Dermis microvascular lymphatic vessel endothelial cell (primary cell): ENCODE results near the gene TBC1D17. TPM values are rescaled to one million over a fixed set of nuclear protein-coding genes. Genes with fewer than 3 reads are reported as not detected.

Source experiments
- DNase-seq, 2 donors: peaks; one replicate each; pipeline versions ENCODE4 v3.0.0 to v3.0.0-alpha.2; 2010; ENCODE audit warnings: low read depth in 2 of 2
- total RNA-seq: library from RNA; depleted of rRNA; stranded (reverse); fragments of >200 nt; gene quantifications from 2 replicates; pipeline ENCODE4 v1.2.1, GENCODE V29; 2014

Gene TBC1D17
- 7.6 and 9.4 TPM in 2 replicates for total RNA-seq

DNA sequence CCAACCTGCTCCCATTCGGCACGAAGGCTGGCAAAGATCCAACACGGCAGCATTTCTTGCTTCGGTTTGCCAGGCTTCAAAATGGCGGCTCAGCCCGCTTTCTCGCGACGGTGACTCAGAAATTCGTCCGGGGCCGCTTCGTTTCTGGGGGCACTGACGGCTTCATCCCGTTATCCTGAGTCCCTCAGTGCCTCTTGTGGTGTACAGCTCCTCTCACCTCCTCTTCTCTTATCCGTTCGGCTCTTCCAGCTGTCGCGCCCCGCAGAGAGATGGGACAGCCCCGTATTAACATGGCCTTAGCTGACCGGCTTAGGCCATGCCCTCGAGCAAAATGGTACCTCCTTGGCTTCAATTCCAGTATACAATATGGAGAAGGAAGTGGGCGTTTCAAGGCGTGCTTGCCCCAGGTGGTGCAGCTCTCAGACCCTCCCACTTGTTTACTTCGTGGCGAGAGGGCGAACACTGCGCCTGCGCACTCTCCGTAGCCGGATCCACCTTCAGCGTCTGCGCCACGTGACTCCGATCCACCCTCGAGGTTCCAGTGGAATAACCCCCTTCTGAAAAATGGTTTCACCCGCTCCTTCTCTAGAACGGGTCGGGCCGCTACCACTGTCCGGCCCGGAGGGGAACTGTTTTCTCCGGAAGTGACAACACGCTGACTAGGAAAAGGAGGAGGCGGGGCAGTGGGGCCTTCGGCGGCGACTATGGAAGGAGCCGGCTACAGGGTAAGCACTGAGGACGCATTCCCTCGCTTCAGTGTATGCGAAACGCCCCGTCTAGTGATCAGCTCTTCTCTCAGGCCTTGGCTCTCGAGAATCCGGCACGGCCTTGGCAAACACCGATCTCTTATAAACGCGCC lies at the start of gene TBC1D17, which contains the start of gene AKT1S1:
Gene TBC1D17, plus strand, starts transcription at position 683 of the 859 bp plus-strand sequence. Its CDS starts 22 bp downstream, at position 705.
Gene AKT1S1, minus strand, starts transcription at position 336 of the 859 bp plus-strand sequence. CDS start 4,060 bp downstream, outside the sequence.
- DNase-seq, result peak; percentile 100

DNA sequence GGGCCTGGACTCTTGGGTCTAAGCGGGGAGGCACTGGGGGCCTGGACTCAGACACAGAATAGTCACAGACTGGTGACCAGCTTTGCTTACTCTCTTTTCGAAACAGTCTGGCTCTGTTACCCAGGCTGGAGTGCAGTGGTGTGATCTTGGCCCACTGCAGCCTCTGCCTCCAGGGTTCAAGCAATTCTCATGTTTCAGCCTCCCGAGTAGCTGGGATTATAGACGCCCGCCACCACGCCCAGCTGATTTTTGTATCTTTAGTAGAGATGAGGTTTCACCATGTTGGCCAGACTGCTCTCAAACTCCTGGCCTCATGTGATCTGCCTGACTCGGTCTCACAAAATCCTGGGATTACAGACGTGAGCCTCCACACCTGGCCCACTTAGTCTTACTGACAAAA lies 48.3 kb upstream of the TBC1D17 start:
- DNase-seq, result no peak

DNA sequence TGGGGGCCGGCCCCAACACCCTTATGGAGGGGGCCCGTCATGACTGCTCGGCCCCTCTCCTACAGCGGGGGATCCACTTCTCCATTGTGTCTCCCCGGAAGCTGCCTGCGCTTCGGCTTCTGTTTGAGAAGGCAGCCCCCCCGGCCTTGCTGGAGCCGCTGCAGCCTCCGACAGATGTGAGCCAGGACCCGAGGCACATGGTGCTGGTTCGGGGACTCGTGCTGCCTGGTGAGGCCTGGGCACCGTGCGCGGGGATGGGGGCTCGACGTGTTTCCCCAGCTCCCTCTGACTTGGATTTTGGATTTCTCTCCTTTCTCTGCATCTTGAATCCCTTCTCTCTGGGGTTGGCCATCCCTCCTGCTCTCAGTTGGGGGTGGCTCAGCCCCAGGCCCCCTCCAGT lies 47.8 kb upstream of the TBC1D17 start:
- no peak for DNase-seq

DNA sequence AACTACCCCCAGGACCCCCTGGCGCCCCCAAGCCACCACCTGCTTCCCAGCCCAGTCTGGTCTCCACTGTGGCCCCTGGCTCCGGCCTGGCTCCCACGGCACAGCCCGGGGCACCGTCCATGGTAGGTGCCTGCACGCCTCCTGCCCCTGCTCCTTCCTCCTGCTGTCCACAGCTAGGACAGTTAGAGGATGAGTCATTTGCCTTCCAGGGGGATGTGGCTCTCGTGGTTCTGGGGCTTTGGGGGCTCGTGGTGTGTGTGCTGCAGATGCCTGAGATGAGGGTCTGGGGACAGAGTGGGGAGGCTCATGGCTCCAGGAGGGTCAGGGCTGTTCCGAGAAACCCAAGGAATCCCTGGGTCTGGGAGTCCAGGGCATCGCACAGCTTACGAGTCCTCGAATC lies 46.7 kb upstream of the TBC1D17 start:
- DNase-seq, result no peak

DNA sequence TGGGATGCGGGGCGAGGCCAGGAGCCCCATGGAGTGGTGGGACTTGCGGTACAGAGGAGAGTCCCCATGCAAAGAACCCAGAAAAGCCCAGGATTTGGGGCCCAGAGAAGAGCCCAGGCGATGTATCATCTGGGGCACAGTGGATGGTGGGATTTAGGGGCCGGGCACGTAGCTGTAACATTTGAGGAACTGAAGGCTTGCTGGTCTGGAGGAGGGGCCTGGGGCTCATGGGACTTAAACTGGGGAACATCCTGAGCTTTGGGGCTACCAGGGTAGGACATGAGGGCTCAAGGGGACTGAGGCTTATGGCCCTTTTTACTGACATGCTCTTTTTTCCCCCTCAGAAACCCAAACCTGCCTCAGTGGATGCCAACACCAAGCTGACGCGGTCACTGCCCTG lies 45.9 kb upstream of the TBC1D17 start:
- DNase-seq, result no peak

DNA sequence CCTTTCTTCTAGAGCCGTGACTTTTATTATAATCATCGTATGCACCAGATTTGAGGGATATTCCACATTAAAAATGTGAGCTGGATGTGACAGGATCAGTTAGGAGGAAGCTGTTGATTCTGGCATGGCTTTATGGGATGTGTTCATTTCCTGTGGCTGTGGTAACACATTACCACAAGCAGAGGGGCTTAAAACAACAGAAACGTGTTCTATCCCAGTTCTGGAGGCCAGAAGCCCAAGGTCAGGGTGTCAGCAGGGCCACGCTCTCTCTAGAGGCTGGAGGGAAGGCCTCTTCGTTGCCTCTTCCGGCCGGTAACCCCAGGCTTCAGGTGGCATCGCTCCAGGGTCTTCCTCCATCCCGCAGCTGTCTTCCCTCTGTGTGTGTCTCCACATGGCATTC lies 44.9 kb upstream of the TBC1D17 start:
- peak; percentile 76 to 88 for DNase-seq

DNA sequence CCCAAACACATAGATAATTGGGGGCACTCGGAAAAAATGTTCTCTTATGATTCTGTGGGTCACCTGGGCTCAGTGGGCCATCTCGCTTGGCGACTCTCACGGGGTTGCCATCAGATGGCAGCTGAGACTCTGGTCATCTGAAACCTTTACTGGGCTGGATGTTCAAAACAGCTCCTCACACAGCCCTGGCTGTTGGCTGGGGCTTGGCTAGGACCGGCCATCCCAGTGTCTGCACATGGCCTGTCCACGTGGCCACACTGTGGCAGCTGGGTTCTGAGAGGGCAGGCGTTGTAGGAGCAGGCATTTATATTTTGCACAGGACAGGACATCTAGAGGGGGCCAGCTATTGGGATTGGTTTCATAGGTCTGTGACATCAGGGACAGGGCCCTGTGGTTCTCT lies 43.9 kb upstream of the TBC1D17 start:
- no peak for DNase-seq

DNA sequence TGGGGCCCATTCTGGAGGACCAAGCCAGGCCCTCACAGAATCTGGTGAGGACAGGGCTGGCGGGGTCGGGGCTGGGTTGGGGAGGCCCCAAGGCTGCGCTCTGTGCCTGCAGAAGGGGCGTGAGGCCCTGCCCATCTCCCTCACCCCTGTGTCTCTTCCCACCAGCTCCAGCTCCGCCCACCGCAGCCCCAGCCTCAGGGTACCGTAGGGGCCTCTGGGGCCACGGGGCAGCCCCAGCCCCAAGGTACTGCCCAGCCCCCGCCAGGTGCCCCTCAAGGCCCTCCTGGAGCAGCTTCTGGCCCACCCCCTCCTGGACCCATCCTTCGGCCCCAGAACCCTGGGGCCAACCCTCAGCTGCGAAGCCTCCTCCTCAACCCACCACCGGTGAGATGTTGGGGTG lies 41.9 kb upstream of the TBC1D17 start:
- no peak for DNase-seq

DNA sequence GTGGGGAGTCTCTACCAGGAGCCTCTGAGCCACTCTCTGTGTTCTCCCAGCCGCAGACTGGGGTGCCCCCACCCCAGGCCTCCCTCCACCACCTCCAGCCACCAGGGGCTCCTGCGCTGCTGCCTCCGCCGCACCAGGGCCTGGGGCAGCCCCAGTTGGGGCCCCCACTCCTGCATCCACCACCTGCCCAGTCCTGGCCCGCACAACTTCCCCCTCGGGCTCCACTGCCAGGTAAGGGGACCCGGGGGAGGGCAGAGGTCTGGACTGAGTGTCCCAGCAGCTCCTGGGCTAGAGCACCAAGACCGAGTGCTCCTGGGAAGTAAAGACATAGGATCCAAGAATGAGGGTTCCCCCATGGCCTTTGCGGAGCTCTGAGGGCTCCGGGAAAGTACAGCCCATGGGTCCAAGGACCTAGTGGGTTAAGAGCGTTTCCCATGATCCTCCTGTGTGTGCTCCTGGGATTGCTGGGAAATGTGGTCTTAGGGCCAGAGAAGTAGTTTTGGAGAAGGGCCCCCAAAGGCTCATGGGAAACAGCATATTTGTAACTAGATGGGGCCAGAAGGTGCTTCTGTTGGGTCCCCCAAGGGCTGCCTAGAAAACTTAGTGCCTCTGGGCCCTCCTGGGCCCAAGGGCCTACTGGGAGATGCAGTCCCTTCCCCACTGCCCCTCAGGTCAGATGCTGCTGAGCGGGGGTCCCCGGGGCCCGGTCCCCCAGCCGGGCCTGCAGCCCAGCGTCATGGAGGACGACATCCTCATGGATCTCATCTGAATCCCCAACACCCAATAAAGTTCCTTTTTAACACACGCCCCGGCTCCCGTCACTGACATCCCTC lies 41.1 kb upstream of the TBC1D17 start:
- no peak for DNase-seq

DNA sequence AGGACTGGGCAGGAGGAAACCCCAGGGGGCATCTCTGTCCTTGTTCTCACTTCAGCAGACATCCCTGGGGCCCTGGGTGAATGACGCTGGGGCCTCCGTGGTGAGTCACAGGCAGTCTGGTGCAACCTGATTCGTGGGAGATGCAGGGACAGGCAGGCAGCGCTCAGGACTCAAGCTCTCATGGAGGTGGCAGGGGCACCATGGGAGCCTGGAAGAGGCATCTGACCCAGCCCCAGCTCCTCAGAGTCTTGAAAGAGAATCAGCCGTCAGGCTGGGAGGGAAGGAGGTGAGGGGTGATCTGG lies 40.5 kb upstream of the TBC1D17 start:
- DNase-seq, result no peak

DNA sequence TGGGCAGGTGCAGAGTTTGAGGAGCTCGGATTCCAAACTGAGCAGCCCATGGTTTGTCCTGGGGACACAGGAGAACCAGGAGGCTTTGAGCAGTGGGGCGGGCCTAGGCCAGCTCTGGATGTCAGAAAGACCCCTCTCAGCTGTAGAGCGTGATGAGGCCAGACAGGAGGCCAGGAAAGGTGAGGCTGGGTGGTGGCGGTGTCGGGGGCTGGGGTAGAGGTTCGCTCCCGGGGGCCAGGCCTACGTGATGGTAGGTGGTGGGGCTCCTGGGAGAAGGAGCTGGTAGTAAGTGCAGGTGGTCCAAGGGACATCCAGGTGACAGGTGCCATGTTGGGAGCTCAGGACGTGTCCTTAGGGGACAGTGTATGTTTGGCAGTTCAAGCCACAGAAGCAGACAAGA lies 40.1 kb upstream of the TBC1D17 start:
- no peak for DNase-seq

DNA sequence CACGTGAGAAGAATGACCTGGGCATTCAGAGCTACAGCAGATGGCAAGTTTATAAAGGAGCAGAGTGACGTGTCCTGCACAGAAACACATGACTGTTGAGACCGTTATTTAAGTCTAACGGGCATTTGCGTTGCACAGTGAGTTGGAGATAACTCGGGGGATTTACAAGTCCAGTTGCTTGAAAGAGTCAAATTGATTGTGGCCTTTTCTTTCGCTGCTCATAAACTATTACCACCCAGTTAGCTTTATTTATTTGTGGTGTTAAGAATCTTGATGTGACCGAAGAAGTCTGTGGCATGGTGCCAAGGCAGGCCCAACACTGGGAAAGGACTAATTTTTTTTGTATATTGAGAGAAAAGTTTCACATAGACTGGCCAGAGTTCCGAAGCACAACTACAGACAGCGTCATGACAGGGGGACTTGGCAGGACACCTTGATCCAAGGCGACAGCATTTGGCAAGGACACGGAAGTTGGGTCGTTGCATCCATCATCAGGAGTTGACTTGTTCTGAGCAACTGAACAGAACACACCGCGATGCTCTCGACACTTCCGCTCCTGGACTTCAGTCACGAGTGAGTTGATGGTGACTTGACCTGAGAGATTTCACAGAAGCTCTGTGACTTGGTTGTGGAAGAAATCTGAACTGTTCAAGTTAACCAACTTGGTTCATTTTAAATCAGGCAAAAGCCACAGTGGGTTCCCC lies 38.5 kb upstream of the TBC1D17 start:
- no peak for DNase-seq

DNA sequence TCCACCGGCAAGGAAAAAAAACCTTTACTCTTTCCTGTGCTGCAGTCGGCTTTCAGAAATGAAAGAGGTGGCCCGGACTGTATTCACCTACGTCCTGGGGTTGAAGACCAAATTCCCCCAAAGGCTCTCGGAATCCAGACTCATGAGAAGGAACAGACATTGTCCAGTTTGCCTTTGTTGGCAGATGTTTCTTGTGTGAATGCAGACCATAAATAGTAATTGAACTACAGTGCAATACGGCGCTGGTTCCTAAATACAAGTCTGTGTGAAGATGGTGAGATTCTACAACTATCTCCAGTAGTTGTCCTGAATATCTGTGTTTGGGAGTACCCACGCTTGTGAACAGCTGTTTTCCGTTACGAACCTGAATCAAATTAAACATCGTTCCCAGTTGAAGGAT lies 37.8 kb upstream of the TBC1D17 start:
- DNase-seq, result no peak

DNA sequence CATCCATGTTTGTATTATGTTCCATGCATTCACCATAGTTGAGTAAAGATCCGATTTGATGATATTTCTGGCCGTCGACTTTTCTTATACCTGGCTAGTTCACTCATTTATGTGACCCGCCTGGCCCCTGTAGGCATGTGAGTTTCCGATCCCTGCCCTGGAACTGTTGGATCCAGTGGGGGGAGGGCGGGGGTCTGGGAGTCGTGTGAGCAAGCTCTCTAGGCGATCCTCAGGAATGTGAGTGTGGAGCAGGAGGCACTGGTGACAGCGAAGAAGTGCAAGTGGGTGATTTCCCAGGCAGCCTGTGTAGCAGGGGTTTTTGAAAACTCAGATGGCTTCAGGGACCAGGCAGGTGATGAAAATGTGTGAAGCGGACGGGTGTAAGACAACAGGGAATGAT lies 37.2 kb upstream of the TBC1D17 start:
- DNase-seq, result no peak

DNA sequence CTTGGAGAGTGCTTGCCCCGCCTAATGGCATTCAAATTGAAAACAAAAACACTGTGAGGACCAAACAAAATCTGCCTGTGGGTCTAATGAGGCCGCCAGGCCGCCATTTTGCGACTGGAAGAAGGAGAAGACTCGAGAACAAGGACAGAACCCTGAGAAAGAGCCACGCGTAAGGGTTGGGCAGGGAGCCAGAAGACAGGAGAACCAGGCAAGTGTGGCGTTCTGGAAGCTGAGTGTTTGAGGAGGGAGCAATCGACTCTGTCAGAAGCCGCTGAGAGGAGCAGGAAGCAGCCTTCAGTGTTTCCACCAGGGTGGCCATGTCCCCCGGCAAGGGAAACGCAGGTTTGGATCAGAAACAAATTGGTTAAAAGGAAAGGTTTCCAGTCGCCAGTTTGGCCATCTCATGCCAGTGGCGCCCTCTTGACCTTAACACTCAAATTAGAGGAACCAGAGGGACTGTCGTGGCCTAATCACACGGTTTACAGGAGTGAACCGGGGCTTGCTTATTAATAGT lies 36.7 kb upstream of the TBC1D17 start:
- no peak for DNase-seq

DNA sequence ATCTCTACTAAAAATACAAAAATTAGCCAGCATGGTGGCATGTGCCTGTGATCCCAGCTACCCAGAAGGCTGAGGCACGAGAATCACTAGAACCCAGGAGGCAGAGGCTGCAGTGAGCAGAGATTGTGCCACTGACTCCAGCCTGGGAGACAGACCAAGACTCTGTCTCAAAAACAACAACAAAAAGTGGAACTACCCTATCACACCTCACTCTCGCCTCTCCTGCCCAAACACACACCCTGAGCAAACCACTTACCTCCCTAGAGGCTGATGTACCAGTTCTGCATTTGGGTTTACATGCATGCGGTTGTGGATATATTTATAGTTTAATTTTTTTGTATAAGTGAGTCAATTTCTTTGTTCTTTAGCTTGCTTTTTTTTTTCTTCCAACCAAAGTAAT lies 34.2 kb upstream of the TBC1D17 start:
- no peak for DNase-seq

DNA sequence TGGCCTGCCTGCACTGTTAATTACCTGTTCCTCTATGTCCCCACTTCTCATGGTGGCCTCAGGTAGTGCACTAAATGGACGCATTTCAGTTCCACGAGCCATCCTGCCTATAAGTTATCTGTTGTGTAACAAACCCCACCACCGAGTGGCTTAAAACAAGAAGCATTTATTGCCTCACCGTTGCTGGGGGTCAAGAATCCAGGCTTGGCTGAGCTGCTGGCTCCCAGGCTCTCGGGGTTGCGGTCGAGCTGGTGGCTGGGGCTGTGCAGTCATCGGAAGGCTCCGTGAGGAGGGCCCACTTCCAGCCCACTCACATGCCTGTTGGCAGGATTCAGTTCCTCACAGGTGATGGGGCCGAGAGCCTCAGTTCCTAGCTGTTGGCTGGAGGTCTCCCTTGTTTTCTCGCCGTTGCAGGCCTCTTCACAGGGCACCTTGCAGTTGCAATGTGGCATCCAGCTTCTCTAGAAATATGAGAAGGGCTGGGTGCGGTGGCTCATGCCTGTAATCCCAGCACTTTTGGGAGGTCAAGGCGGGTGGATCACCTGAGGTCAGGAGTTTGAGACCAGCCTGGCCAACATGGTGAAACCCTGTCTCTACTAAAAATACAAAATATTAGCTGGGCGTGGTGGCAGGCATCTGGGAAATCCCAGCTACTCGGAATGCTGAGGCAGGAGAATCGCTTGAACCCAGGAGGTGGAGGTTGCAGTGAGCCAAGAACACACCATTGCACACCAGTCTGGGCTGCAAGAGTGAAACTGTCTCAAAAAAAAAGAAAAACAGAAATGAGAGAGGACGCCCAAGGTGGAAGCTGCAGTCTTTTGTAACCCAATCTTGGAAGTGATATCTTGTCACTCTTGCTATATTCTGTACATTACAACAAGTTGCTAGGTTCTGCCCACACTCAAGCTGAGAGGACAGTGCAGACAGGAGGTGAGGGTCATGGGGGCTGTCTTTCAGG lies 33.1 kb upstream of the TBC1D17 start:
- DNase-seq, result no peak

DNA sequence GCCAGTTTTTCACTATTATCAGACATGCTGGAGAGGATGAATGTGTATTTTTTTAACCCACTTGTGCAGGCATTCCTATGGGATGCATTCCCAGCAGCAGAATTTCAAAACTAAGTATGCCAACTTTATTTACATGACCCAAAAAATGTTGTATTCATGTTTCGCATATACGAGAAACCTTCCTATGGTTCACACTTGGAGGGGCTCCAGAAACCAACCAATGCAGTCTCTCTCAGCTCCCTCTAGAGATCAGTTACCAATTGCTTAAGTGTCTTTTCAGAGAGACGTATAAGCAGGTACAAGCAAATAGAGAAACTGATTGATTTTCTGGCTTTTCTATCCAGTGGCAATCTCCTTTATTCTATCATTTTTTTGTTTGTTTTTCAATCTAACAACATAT lies 32.1 kb upstream of the TBC1D17 start:
- DNase-seq, result no peak

DNA sequence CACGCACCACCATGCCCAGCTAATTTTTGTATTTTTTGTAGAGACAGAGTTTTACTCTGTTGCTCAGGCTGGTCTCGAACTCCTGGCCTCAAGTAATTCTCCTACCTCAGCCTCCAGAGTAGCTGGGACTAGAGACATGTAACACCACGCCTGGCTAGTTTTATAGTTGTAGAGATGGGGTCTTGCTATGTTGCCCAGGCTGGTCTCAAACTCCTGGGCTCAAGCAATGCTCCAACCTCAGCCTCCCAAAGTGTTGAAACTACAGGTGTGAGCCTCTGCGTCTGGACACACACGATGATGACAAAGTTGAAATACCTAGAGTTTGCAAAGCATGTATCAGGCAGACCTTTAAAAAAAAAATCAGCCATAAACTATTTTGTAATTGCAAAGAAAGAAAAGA lies 31.1 kb upstream of the TBC1D17 start:
- DNase-seq, result no peak
